Measurements from ENCODE around the gene CSRP3.

Gene CSRP3

GRCh38 chr11:19225581-19225980 lies 23.8 kb upstream of the CSRP3 start:
- DNase-seq (no peak), ATAC-seq (no peak)

- ATAC-seq (no peak), DNase-seq (no peak)
These were observed 23.3 kb upstream of the CSRP3 start for GRCh38 chr11:19225123-19225522.

- ATAC-seq (no peak), DNase-seq (no peak)
These were observed 19.3 kb upstream of the CSRP3 start for GRCh38 chr11:19220903-19221724.

GRCh38 chr11:19218786-19219460 lies 17.1 kb upstream of the CSRP3 start:
- DNase-seq (no peak), ATAC-seq (no peak)

GRCh38 chr11:19218216-19218615 lies 16.4 kb upstream of the CSRP3 start:
- ATAC-seq = no peak
- DNase-seq = no peak

- DNase-seq = no peak
- no peak for ATAC-seq
These were observed 15.1 kb upstream of the CSRP3 start for GRCh38 chr11:19216709-19217374.

GRCh38 chr11:19216021-19216420 lies 14.2 kb upstream of the CSRP3 start:
- no peak for DNase-seq
- no peak for ATAC-seq

GRCh38 chr11:19209617-19210370 lies 8.0 kb upstream of the CSRP3 start:
- no peak for ATAC-seq
- no peak for DNase-seq

- ATAC-seq (no peak), DNase-seq (no peak)
These were observed 7.3 kb upstream of the CSRP3 start for GRCh38 chr11:19208959-19209546.

GRCh38 chr11:19208181-19208580 lies 6.4 kb upstream of the CSRP3 start:
- no peak for DNase-seq
- ATAC-seq = no peak

- no peak for DNase-seq
- ATAC-seq = no peak
These were observed 3.1 kb upstream of the CSRP3 start for GRCh38 chr11:19204836-19205235.

GRCh38 chr11:19200410-19201201 lies 1.2 kb downstream of the CSRP3 start:
- no peak for ATAC-seq
- no peak for DNase-seq

GRCh38 chr11:19199771-19200170 lies 2.0 kb downstream of the CSRP3 start:
- ATAC-seq = no peak
- DNase-seq = no peak

- ATAC-seq (no peak), DNase-seq (no peak)
These were observed 2.7 kb downstream of the CSRP3 start for GRCh38 chr11:19199048-19199447.

- ATAC-seq (no peak), DNase-seq (no peak)
These were observed 5.4 kb downstream of the CSRP3 start for GRCh38 chr11:19196432-19196831.

- no peak for DNase-seq
- no peak for ATAC-seq
These were observed 7.0 kb downstream of the CSRP3 start for GRCh38 chr11:19194620-19195308.

GRCh38 chr11:19193916-19194315 lies 7.9 kb downstream of the CSRP3 start:
- ATAC-seq (no peak), DNase-seq (no peak)

- ATAC-seq = no peak
These were observed 10.1 kb downstream of the CSRP3 start for GRCh38 chr11:19191530-19192169.

GRCh38 chr11:19187833-19188258 lies 13.9 kb downstream of the CSRP3 start:
- ATAC-seq (no peak), DNase-seq (no peak)

More at GRCh38 chr11:19191530-19192169, 10.1 kb downstream of the CSRP3 start:
- no peak for DNase-seq
